GM12873 (cell line): ENCODE data around the gene IGF2BP3.

Source experiments
- TF ChIP-seq, protein P1 (sequence below): IDR thresholded peaks from 2 replicates; pipeline ENCODE4 v1.5.1; 2012; ENCODE audit warnings: low read depth, mild to moderate bottlenecking, moderate library complexity, low read length, control low read depth; ENCODE audit not compliant: insufficient read depth; ENCODE audit errors: missing control alignments

Gene IGF2BP3

DNA sequence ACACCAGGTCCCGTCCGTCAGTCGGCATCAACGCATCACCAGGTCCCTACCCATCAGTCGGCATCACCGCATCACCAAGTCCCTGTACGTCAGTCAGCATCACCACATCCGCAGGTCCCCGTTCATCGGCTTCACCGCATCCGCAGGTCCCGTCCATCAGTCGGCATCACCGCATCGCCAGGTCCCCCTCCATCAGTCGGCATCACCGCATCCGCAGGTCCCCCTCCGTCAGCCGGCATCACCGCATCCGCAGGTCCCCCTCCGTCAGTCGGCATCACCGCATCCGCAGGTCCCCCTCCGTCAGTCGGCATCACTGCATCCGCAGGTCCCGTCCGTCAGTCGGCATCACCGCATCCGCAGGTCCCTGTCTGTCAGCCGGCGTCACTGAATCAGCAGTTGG is 55.1 kb downstream of the IGF2BP3 start:
- TF ChIP-seq, protein P1, sequence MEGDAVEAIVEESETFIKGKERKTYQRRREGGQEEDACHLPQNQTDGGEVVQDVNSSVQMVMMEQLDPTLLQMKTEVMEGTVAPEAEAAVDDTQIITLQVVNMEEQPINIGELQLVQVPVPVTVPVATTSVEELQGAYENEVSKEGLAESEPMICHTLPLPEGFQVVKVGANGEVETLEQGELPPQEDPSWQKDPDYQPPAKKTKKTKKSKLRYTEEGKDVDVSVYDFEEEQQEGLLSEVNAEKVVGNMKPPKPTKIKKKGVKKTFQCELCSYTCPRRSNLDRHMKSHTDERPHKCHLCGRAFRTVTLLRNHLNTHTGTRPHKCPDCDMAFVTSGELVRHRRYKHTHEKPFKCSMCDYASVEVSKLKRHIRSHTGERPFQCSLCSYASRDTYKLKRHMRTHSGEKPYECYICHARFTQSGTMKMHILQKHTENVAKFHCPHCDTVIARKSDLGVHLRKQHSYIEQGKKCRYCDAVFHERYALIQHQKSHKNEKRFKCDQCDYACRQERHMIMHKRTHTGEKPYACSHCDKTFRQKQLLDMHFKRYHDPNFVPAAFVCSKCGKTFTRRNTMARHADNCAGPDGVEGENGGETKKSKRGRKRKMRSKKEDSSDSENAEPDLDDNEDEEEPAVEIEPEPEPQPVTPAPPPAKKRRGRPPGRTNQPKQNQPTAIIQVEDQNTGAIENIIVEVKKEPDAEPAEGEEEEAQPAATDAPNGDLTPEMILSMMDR: no peak

DNA sequence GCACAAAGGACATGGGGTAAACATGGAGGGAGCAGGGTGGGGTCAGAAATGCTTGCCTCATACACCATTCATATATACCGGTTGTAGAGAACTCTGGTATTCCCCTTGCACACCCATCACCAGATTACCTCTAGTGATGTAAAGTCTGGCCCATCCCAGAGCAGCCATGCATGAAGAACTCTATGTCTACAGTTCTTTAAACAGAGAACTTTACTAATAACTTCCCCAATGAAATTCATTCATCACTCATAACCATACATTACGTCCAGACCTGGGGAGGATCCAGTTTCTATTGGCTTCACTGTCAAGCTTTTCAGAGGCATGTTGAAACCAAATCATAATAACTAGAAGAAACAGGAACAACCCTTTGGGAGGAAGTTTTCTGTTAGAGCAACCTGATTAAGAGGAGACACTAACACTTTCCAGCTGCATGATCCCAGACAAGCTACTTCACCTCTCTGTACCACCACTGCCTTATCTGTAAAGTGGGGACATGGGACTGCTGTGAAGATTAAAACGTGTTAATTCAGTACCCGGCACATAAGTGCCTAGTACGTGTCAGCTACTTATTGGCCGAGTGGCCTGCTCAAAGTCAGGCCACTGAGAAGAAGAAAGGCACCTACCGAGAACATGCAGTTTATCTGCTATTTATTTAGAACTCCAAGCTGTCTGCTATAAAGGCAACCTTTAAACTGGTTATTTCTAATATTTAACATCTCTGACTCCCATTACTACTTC is 59.7 kb downstream of the IGF2BP3 start:
- TF ChIP-seq, protein P1: no peak

DNA sequence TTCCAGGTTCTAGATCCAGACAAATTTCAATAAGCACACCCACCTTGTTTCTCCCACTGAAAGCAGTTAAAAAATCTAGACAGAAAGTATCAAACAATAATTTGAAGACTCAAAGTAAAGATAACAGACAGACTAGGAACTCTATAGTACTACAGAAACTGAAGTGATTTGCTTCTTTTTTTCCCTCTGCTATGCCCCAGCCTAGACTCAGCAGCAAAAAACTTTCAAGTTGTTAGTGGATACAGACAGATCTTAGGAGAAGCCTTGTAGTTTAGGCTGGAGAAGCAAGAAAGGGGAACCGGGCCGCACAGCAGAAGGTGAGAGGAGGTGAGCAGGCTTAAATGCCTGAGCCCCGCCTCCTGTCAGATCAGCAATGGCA is 65.1 kb downstream of the IGF2BP3 start:
- TF ChIP-seq, protein P1: no peak

DNA sequence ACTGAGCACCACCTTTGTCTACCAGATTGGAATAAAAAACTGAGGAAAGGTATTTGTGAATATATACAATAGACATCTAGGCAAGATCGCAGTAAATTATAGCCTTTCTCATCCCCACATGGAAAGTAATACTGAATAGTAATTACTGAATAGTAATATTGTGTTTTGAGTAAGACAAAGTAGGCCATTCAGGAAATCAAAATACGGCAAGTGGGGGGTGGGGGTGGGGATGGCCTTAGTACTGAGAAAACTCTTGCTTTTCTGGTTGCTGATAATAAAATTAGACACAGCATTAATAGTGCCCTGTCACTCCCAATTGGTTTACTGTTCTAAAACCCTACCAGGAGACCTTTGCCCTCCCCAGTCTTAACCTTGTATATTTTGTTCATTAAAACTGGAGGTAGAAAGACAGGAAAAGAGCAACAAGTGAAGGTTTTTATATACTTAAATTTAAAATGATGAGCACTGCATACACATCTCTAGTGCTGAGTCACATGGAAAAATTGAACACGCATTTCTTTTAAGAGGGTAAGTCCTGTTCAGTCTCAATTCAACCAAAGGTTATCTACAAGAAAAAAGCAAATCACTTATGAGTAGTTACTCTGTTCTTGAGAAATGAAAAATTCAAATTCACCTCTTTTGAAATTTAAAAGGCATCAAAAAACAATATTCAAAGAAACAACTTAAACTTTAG is 65.6 kb downstream of the IGF2BP3 start:
- TF ChIP-seq, protein P1: no peak

DNA sequence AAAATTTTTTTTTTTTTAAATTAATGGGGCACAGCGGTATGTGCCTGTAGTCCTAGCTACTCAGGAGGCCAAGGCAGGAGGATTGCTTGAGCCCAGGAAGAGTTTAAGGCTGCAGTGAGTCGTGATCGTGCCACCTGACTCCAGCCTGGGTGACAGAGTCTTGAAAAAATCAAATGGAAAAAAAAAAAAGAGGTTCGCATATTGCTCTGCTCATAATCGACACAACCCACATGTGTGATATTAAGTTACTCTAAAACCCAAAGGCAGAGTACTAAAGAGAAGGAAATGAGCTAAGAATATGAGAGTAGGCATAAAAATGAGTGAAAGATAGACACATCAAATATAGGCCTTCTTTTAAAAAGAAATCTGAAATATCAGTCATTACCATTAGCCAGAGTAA is 66.3 kb downstream of the IGF2BP3 start:
- TF ChIP-seq, protein P1: no peak

DNA sequence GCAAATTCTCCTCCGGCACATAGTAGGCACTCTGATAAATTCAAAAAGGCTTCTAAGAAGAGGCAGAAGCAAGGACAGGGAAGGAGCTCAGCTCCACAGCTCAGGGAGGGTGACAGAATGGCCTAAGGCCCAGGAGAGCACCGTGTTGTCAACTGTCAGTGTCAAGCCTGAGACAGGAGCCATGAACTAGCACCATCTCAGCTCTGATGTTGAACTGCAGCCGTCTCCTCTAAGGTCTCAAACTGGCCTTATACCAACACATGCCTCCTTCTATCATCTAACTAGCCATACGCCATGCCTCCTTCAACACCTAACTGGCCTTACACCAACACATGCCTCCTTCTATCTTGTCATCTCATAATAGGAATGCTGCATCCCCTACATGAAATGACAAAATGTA is 73.0 kb downstream of the IGF2BP3 start:
- TF ChIP-seq, protein P1: no peak

DNA sequence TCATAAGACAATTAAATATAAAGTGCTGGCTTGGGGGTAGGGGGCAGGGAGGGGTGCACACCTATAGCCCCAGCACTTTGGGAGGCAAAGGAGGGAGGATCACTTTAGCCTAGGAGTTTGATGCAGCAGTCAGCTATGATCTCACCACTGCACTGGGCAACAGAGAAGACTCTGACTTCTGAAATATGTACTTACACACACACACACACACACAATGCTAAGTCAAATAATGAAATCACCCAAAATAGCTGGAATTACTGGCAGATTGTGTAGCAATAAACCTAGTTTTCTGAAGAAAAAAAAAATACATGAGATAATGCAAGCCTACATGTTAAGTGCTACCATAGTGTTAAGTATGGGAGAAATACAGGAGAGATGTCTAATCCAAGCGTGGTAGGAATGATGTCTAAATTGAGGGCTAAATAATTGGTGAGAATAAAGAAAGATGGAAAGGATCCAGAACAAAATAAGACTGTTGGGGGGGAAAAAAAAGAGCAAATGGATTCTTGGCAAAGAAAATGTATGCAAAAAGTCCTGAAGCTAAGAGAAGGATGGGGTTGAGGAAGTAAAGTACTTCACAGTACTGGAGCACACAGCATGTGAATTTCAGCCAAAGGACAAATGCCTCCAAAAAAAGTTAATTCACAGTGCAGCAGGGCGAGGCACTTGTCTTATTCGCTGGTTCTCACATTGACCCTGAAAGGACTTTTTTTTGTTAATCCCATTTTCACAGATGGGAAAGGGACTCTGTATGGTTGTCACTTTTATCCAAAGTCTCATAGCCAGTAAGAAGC is 73.9 kb downstream of the IGF2BP3 start:
- TF ChIP-seq, protein P1: no peak
